UCSD-AML1 (cell line): ENCODE results near the gene RCSD1.
"Not testable (repeated sequence)": the region's sequence is repeated elsewhere in the genome, so short reads cannot be mapped to it uniquely, and the experiment has no call there.

ENCODE experiments used
- DNase-seq: peaks from one replicate; lab custom pipeline; 2025; ENCODE audit not compliant: unreplicated experiment; lab: John Stamatoyannopoulos, UW

Gene RCSD1

GRCh38 chr1:167734841-167735240 is 104.8 kb downstream of the RCSD1 start:
- no peak for DNase-seq

DNA sequence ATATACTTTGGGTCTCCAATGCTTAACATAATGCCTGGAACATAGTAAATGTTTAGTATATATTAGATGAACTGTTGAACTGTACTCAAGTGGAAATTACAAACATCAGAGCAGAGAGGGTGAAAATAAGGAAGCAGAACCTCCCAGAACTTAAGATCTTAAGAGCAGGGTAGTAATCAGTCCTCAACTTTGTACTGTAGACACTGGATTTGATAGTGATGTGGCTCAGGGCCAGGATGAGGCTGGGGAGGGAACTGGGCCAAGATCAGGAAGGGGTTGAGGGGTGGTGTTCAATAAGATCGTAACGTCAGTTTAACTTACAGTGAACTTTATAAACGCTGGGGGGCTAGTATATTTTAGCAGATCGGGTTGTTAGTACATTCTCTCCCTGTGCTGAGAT is 107.1 kb downstream of the RCSD1 start:
- no peak for DNase-seq

DNA sequence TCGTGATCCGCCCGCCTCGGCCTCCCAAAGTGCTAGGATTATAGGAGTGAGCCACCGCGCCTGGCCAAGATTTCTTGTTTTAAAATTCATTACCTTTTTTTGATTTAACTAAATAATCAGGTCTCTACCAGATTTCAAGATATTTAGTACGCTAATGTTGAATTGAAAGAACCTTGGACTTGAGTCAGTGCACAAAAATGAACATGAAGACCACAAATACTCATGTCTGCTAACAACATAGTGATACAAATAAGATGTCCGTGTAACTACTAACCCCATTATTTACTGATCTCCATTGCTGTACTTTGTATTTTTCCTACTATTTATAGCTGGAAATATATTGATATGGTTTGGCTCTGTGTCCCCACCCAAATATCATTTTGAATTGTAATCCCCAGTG is 108.1 kb downstream of the RCSD1 start:
- no peak for DNase-seq

GRCh38 chr1:167739752-167740151 is 109.7 kb downstream of the RCSD1 start:
- DNase-seq, result no peak

DNA sequence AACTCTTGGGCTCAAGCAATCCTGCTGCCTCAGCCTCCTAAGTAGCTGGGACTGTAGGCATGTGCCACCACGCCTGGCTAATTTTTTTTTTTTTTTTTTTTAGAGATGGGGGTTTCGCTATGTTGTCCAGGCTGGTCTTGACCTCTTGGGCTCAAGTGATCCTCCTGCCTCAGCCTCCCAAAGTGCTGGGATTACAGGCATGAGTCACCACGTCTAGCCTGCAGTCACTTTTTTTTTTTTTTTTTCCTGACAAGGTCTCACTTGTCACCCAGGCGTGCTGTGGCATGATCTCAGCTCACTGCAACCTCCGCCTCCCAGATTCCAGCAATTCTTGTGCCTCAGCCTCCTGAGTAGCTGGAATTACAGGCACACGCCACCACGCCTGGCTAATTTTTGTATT is 111.1 kb downstream of the RCSD1 start:
- DNase-seq, result not testable (repeated sequence)

GRCh38 chr1:167742392-167743057 is 112.5 kb downstream of the RCSD1 start:
- DNase-seq, result not testable (repeated sequence)

DNA sequence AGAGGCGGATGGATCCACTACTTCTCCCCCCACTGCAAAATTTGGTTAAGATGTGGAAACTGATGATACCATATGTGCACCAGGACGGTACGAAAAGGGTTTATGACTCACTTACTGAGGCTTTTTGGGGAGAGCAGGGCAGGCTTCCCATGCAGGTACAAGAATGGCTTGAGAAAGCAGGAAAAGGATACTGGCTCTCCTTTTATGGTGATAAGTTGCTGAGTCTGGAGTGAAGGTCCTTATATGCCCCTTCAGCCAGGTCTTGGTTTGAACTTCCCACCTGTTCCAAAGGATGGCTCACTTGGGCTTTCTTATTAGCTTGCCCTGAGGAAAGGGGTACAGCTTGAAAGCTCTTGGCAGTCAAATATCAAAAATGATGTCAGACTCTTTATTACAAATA is 114.9 kb downstream of the RCSD1 start:
- DNase-seq, result no peak

- no peak for DNase-seq
These were observed 116.1 kb downstream of the RCSD1 start for GRCh38 chr1:167746013-167746672.

DNA sequence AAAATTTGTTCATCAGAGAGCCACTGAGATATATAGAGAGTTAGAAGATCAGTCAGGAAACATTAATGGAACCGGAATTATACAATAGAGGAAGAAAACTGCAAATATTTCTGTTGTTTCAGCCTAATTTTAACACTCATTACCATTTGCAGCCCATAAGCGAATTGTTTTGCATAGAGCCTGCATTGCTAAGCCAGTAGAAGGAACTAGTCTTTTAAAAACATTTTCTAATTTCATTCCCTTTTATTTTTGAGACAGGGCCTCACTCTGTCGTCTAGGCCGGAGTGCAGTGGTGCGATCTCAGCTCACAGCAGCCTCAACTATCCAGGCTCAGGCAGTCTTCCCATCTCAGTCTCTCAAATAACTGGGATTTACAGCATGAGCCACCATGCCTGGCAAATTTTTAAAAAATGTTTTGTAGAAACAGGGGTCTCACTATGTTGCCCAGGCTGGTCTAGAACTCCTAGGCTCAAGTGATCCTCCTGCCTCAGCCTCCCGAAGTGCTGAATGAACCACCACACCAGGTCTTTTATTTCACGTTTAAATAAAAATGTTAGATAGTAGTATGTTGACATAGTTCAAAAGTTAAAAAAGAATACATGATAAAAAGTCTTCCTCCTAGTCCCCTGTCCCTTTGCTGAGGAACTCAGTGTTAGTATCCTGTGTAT is 117.1 kb downstream of the RCSD1 start:
- DNase-seq, result no peak

DNA sequence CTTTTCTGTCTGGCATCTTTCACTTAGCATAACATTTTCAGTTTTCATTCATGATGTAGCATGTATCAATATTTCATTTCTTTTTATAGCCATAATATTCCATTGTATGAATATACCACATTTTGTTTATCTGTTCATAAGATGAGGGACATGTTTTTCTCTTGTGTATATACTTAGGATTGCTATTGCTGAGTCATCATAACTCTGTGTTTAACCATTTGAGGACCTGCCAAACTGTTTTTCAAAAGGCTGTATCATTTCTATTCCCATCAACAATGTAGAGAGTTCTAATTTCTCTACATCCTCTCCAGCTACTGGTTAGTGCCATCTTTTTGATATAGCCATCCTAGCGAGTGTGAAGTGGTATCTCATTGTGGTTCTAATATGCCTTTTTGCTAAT is 118.0 kb downstream of the RCSD1 start:
- DNase-seq, result no peak

- DNase-seq, result no peak
These were observed 118.9 kb downstream of the RCSD1 start for GRCh38 chr1:167748906-167749305.

GRCh38 chr1:167749741-167750140 is 119.7 kb downstream of the RCSD1 start:
- no peak for DNase-seq

- no peak for DNase-seq
These were observed 120.6 kb downstream of the RCSD1 start for GRCh38 chr1:167750641-167751040.

GRCh38 chr1:167751676-167752075 is 121.6 kb downstream of the RCSD1 start:
- DNase-seq, result no peak

- no peak for DNase-seq
These were observed 122.4 kb downstream of the RCSD1 start for GRCh38 chr1:167752219-167752985.

DNA sequence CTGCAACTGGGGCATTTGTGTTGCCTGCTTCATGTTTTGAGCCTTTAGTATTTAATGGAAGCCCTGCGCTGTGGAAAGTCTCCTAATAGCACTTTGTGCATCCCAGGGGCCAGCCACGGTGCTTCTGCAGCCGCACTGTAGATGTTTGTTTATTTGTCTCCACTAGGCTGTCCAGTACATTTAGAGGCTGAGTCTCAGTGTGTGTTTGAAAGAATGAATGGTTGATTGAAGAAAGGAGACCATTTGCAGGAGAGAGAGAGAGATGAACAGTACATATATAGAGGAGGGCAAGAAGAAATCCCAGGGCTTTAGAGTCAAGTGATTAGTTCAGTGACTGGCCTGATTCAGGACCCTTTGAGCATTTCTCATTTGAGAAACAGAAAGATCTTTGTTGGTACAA is 125.6 kb downstream of the RCSD1 start:
- no peak for DNase-seq
